Right forelimb (tissue), 1 donor: ENCODE data around the gene TRIM34.
A peak's percentile ranks its signal among the peaks of the same experiment; 100 is the strongest.
"Not testable (repeated sequence)": the region's sequence is repeated elsewhere in the genome, so short reads cannot be mapped to it uniquely, and the experiment has no call there.

Source experiments
- DNase-seq: peaks from one replicate; pipeline ENCODE4 v3.0.0-alpha.2; 2018

Gene TRIM34

DNA sequence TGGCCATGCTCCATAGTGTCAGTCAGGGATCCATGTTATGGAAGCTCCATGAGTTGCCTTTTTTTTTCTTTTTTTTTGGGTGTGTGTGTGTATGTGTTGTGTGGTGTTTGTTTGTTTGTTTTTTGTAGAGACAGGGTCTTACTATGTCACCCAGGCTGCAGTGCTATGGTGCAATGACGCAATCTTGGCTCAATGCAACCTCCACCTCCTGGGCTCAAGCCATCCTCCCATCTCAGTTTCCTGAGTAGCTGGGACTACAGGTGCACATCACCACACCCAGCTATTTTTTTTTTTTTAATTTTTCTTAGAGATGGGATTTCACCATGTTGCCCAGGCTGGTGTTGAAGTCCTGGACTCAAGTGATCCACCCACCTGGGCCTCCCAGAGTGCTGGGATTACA is 63.7 kb downstream of the TRIM34 start:
- DNase-seq = no peak

DNA sequence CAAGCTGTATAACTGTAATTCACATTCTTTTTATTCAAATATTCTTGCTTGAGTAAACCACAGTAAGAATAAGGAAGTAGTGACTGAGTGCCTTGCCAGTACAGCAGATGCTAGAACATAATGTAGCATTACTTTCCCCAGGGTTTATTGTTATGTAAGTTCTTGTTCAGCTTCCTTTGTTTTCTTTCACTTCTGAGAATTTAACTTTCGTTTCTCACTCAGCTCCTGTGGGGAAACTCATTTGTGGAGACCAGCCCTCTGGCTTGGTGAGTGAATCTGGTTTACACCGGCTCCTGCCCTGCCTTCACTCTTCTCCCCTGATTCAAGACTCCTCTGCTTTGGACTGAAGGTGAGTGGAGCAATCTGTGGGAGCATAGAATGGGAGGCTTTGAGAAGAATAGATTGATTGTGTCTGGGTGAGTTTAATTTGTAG is 64.8 kb downstream of the TRIM34 start, which contains the start of gene TRIM22:
Gene TRIM22 (plus strand): TSS at position 240 of the 433 bp plus-strand sequence. CDS start 6,443 bp downstream, outside the sequence.
- DNase-seq = peak; percentile 54

DNA sequence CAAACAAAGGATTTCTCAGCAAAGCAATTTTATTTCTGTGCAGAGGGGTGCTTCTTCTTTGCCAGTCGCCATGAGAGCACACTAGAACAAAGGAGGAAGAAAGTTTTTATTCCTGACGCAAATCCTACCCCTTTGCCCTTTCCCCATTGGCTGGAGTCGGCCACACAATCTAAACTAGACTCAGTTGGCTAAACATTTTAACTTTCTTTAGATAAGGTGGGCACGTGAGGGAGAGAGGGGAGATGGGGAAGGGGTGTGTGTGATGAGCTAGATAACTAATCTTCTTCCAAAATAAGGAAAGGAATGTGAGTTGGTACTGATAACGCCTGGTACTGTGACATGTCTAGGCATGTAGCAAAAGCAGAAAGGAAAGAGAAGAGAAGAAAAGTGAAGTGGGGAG is 65.4 kb downstream of the TRIM34 start:
- DNase-seq = no peak

GRCh38 chr11:5690736-5691135 is 65.9 kb downstream of the TRIM34 start:
- no peak for DNase-seq

DNA sequence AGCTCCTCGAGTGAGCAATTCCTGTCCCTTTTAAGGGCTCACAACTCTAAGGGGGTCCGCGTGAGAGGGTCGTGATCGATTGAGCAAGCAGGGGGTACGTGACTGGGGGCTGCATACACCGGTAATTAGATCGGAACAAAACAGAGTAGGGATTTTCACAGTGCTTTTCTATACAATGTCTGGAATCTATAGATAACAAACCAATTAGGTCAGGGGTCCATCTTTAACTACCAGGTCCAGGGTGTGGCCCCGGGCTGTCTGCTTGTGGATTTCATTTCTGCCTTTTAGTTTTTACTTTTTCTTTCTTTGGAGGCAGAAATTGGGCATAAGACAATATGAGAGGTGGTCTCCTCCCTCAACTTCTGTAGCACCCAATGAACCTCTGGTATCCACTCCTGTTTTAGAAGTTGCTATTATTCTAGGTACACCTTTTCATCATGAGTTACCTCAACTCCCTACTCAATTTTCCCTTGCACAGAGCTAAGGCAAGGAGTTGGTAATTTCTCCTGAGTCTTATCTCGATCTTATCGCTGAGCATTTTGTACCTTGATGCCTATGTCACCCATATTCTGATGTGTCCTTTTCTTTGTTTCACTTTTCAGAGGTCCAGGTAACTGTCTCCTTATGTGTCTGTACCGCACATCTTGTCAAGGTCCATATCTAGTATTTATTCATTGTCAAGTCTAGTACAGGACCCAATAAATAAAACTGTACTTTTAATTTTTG is 66.6 kb downstream of the TRIM34 start:
- DNase-seq = not testable (repeated sequence)

DNA sequence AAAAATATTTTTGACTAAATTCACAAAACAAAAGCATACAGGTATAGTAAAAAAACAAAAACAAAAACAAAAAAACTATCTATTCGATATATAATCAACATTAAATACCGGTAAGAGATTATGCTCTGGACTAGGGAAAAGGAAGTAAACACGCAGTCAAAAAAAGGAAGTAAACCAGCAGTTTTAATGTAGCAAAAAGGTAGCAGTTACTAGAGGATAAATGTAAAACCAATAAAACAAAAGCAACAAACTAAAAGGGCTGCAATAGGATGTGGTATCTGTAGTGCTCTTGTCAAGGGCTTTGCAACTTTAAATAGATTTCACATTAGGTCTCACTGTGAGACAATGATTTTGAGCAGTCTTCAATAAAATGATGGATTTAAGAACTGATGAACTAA is 67.2 kb downstream of the TRIM34 start:
- DNase-seq = no peak
